Lung (tissue), 12 donors: ENCODE measurements around the gene KHDRBS1. TPM values are rescaled to one million over a fixed set of nuclear protein-coding genes. Genes with fewer than 3 reads are reported as not detected.

Source experiments
- ATAC-seq: fragments of 200-7000 bp; cut with Tn5 transposase; one replicate; pipeline ENCODE4 v1.9.1; 2020; ENCODE audit warnings: moderate number of reproducible peaks; ENCODE audit not compliant: insufficient read depth, low FRiP score
- DNase-seq, 3 donors: peaks; one replicate each; pipeline ENCODE4 v3.0.0-alpha.2; 2013 to 2017
- H3K27ac ChIP-seq, 2 donors: one replicate each; pipeline ENCODE4 v1.5.1; 2013; ENCODE audit warnings: mild to moderate bottlenecking in 2 of 2, moderate library complexity in 2 of 2, control low read depth in 1 of 2, inconsistent platforms in 1 of 2, low read depth in 1 of 2, low read length in 1 of 2
- H3K27me3 ChIP-seq, 3 donors: one replicate each; pipeline ENCODE4 v1.5.1; 2013; ENCODE audit warnings: low read length in 2 of 3; ENCODE audit not compliant: control insufficient read depth in 3 of 3, insufficient read depth in 3 of 3
- H3K36me3 ChIP-seq, 4 donors: one replicate each; pipeline ENCODE4 v1.5.1; 2013; ENCODE audit warnings: low read length in 4 of 4, mild to moderate bottlenecking in 1 of 4, moderate library complexity in 1 of 4; ENCODE audit not compliant: control insufficient read depth in 4 of 4, insufficient read depth in 4 of 4
- H3K4me1 ChIP-seq, 5 donors: one replicate each; pipeline ENCODE4 v1.5.1; 2013; ENCODE audit warnings: low read length in 5 of 5, mild to moderate bottlenecking in 2 of 5, moderate library complexity in 1 of 5; ENCODE audit not compliant: control insufficient read depth in 5 of 5, insufficient read depth in 5 of 5
- H3K4me3 ChIP-seq: one replicate; pipeline ENCODE4 v1.5.1; 2013; ENCODE audit warnings: mild to moderate bottlenecking, control low read depth, moderate library complexity
- H3K9ac ChIP-seq, 2 donors: one replicate each; pipeline ENCODE4 v1.5.1; 2013; ENCODE audit warnings: low read length in 2 of 2, control low read depth in 1 of 2; ENCODE audit not compliant: insufficient read depth in 1 of 2
- H3K9me3 ChIP-seq, 4 donors: one replicate each; pipeline ENCODE4 v1.5.1; 2013; ENCODE audit warnings: low read length in 3 of 4, mild to moderate bottlenecking in 1 of 4, moderate library complexity in 1 of 4; ENCODE audit not compliant: control insufficient read depth in 4 of 4, insufficient read depth in 3 of 4
- CTCF ChIP-seq: IDR thresholded peaks from 2 replicates; pipeline ENCODE4 v1.5.1; 2012; ENCODE audit warnings: mild to moderate bottlenecking; ENCODE audit errors: control extremely low read depth, extremely low read depth
- WGBS, 2 donors: extraction: QIAGEN DNeasy Blood & Tissue Kit; methylation state at CpG; one replicate each; pipeline ENCODE4 v1.1.7; 2013; 5-methylcytosine and 5-hydroxymethylcytosine counted together
- polyA plus RNA-seq, 2 donors: library from polyadenylated mRNA; stranded (reverse); fragments of 200-250 nt; gene quantifications; one replicate each; pipeline ENCODE4 v1.2.1, GENCODE V29; 2013
- total RNA-seq, 2 donors: library from RNA; depleted of rRNA in 1 of 2; stranded (reverse); fragments of >200 nt in 1 of 2; gene quantifications; one replicate each; pipeline ENCODE4 v1.2.1, GENCODE V29; 2014 to 2021
- donor health status: control.
- donor health status: control.
- donor health status: Bipolar disorder and iron deficiency.
- donor health status: healthy.
- donor health status: DM: yes; HTN: yes; CAD: no.

KHDRBS1 gene
- total and polyA plus RNA-seq, 4 donors, result 51.7 to 138 (median 82.2) TPM

- ATAC-seq, result no peak
- H3K4me3 ChIP-seq, result no peak overlapping the region
- no peak overlapping the region for H3K27ac ChIP-seq
- 92 to 93% methylated on average over 8 of the region's 8 CpGs for WGBS, 2 donors
- no peaks in the 10 kb centered on the region for H3K9me3 ChIP-seq
- H3K36me3 ChIP-seq, result peaks cover 13 to 33% (median 23%) of the 10 kb centered on the region in 4 donors
- H3K27me3 ChIP-seq, result no peaks in the 10 kb centered on the region
- no peak overlapping the region for H3K9ac ChIP-seq
- H3K4me1 ChIP-seq, result peaks cover 0 to 3% (median 0%) of the 10 kb centered on the region in 5 donors
- no peak for DNase-seq
- no peak for TF ChIP-seq CTCF
These were observed 18.1 kb downstream of the KHDRBS1 start for GRCh38 chr1:32031578-32032274.

- DNase-seq (no peak), ATAC-seq (no peak)
- TF ChIP-seq CTCF, result no peak
- Histone ChIP-seq H3K9me3 (no peaks in the 10 kb centered on the region), H3K27ac (no peak overlapping the region), H3K4me1 (peaks cover 0 to 3% (median 0%) of the 10 kb centered on the region in 5 donors), H3K27me3 (no peaks in the 10 kb centered on the region), H3K4me3 (no peak overlapping the region), H3K9ac (no peak overlapping the region), H3K36me3 (peaks cover 18 to 37% (median 26%) of the 10 kb centered on the region in 4 donors)
- 81 to 85% methylated on average over 2 of the region's 2 CpGs for WGBS, 2 donors
These were observed 18.6 kb downstream of the KHDRBS1 start for GRCh38 chr1:32032275-32032615.

GRCh38 chr1:32035119-32035518 is 21.5 kb downstream of the KHDRBS1 start:
- Histone ChIP-seq H3K9me3 (no peaks in the 10 kb centered on the region), H3K9ac (no peak overlapping the region), H3K4me3 (no peak overlapping the region), H3K27ac (peak overlapping the region in 1 of 2 donors; percentile 24), H3K36me3 (peaks cover 34 to 57% (median 43%) of the 10 kb centered on the region in 4 donors), H3K4me1 (no peaks in the 10 kb centered on the region), H3K27me3 (no peaks in the 10 kb centered on the region)
- DNase-seq (no peak), ATAC-seq (no peak)
- WGBS, 2 donors, result 88 to 91% methylated on average over 3 of the region's 3 CpGs
- no peak for TF ChIP-seq CTCF

GRCh38 chr1:32040711-32041110 is 27.0 kb downstream of the KHDRBS1 start:
- Histone ChIP-seq H3K9ac (no peak overlapping the region), H3K27ac (no peak overlapping the region), H3K4me3 (no peak overlapping the region), H3K36me3 (peaks cover 43 to 60% (median 58%) of the 10 kb centered on the region in 4 donors), H3K27me3 (no peaks in the 10 kb centered on the region), H3K4me1 (no peaks in the 10 kb centered on the region), H3K9me3 (no peaks in the 10 kb centered on the region)
- no peak for ATAC-seq
- WGBS, 2 donors, result 86 to 88% methylated on average over 3 of the region's 3 CpGs
- no peak for TF ChIP-seq CTCF
- peak in 2 of 3 donors; percentile 30 to 54 for DNase-seq
